HEK293 (cell line): ENCODE measurements around the gene GNG7.
A peak's percentile ranks its signal among the peaks of the same experiment; 100 is the strongest.

Experiments used
- CTCF ChIA-PET: fragments of 350-600 bp; formaldehyde crosslinking; extraction: SDS; loops from one replicate; lab custom pipeline; 2021; ENCODE audit warnings: antibody characterized with exemption; lab: Yijun Ruan, JAX
- POLR2A ChIA-PET: fragments of 300-600 bp; formaldehyde crosslinking; extraction: SDS; loops from one replicate; lab custom pipeline; 2020; ENCODE audit warnings: antibody characterized with exemption, inconsistent platforms; lab: Yijun Ruan, JAX
- H3K27ac ChIP-seq: fragments of 200-500 bp; sonication (Bioruptor generic); 2 replicates; pipeline ENCODE4 v1.5.1; 2014; ENCODE audit warnings: low read depth, low read length, control low read depth, inconsistent platforms; ENCODE audit errors: extremely low read depth
- H3K36me3 ChIP-seq, 2 experiments: fragments of 200-500 bp in 1 of 2; sonication (Bioruptor generic) in 1 of 2; 1 replicate in 1 of 2; 2 replicates in 1 of 2; pipeline ENCODE4 v1.5.1; 2014 to 2017; ENCODE audit warnings: inconsistent platforms in 2 of 2, low read length in 2 of 2; ENCODE audit not compliant: control insufficient read depth in 2 of 2, insufficient read depth in 1 of 2
- H3K4me1 ChIP-seq: fragments of 200-500 bp; sonication (Bioruptor generic); 2 replicates; pipeline ENCODE4 v1.5.1; 2014; ENCODE audit warnings: mild to moderate bottlenecking, low read length, inconsistent platforms; ENCODE audit not compliant: control insufficient read depth, insufficient read depth
- H3K4me3 ChIP-seq: 2 replicates; pipeline ENCODE4 v1.5.1; 2011; ENCODE audit warnings: low read depth, mild to moderate bottlenecking, control low read depth, low read length, moderate library complexity
- H3K9me3 ChIP-seq: fragments of 200-500 bp; sonication (Bioruptor generic); 2 replicates; pipeline ENCODE4 v1.5.1; 2014; ENCODE audit warnings: low read depth, low read length, inconsistent platforms; ENCODE audit not compliant: control insufficient read depth, insufficient read depth
- EGR2 ChIP-seq: fragments of 450-650 bp; formaldehyde crosslinking; IDR thresholded peaks from 2 replicates; pipeline ENCODE4 v1.5.1; 2016; ENCODE audit warnings: low read depth, missing biosample characterization, missing genetic modification characterization
- GFI1B ChIP-seq: fragments of 450-650 bp; formaldehyde crosslinking; IDR thresholded peaks from 2 replicates; pipeline ENCODE4 v1.5.1; 2016; ENCODE audit warnings: missing biosample characterization, missing genetic modification characterization
- YY1 ChIP-seq: fragments of 450-650 bp; formaldehyde crosslinking; IDR thresholded peaks from 2 replicates; pipeline ENCODE4 v1.5.1; 2018; ENCODE audit warnings: missing biosample characterization, missing genetic modification characterization
- ZBTB20 ChIP-seq: fragments of 450-650 bp; formaldehyde crosslinking; IDR thresholded peaks from 2 replicates; pipeline ENCODE4 v1.5.1; 2016; ENCODE audit warnings: missing biosample characterization, missing genetic modification characterization
- ZFHX2 ChIP-seq: fragments of 450-650 bp; formaldehyde crosslinking; conservative IDR thresholded peaks from 2 replicates; pipeline ENCODE4 v1.5.1; 2016; ENCODE audit warnings: missing biosample characterization, missing genetic modification characterization
- ZFP3 ChIP-seq: fragments of 450-650 bp; formaldehyde crosslinking; IDR thresholded peaks from 2 replicates; pipeline ENCODE4 v1.5.1; 2016; ENCODE audit warnings: low read depth, missing biosample characterization, missing genetic modification characterization
- ZNF174 ChIP-seq: fragments of 450-650 bp; formaldehyde crosslinking; IDR thresholded peaks from 2 replicates; pipeline ENCODE4 v1.5.0; 2017; ENCODE audit warnings: missing biosample characterization, mild to moderate bottlenecking, missing genetic modification characterization
- ZNF311 ChIP-seq: fragments of 450-650 bp; formaldehyde crosslinking; IDR thresholded peaks from 2 replicates; pipeline ENCODE4 v1.5.1; 2017; ENCODE audit warnings: missing biosample characterization, missing genetic modification characterization, borderline replicate concordance
- ZNF518A ChIP-seq: fragments of 450-650 bp; formaldehyde crosslinking; conservative IDR thresholded peaks from 2 replicates; pipeline ENCODE4 v1.5.1; 2016; ENCODE audit warnings: low read depth, missing biosample characterization, missing genetic modification characterization
- ZNF560 ChIP-seq: fragments of 450-650 bp; formaldehyde crosslinking; IDR thresholded peaks from 2 replicates; pipeline ENCODE4 v1.5.1; 2017; ENCODE audit warnings: missing biosample characterization, missing genetic modification characterization, borderline replicate concordance
- ZNF600 ChIP-seq: fragments of 450-650 bp; formaldehyde crosslinking; IDR thresholded peaks from 2 replicates; pipeline ENCODE4 v1.5.1; 2016; ENCODE audit warnings: missing biosample characterization, missing genetic modification characterization
- ZNF626 ChIP-seq: fragments of 450-650 bp; sonication (Bioruptor Pico); formaldehyde crosslinking; IDR thresholded peaks from 2 replicates; pipeline ENCODE4 v1.5.1; 2018; ENCODE audit warnings: missing biosample characterization, missing genetic modification characterization, inconsistent platforms
- ZNF791 ChIP-seq: fragments of 450-650 bp; formaldehyde crosslinking; IDR thresholded peaks from 2 replicates; pipeline ENCODE4 v1.5.1; 2016; ENCODE audit warnings: missing biosample characterization, missing genetic modification characterization
- ZNF830 ChIP-seq: fragments of 450-650 bp; IDR thresholded peaks from 2 replicates; pipeline ENCODE4 v1.5.0; 2018; ENCODE audit warnings: missing biosample characterization, missing genetic modification characterization, low read depth, mild to moderate bottlenecking, moderate library complexity
- TF ChIP-seq, protein P1 (sequence below): fragments of 450-650 bp; formaldehyde crosslinking; IDR thresholded peaks from 2 replicates; pipeline ENCODE4 v1.5.1; 2017; ENCODE audit warnings: missing biosample characterization, missing genetic modification characterization

The GNG7 gene

GRCh38 chr19:2700660-2701360 lies 1.7 kb downstream of the GNG7 start:
- TF ChIP-seq ZNF600 (tag by site-specific recombination) (peak; percentile 70), EGR2 (peak; percentile 94), ZNF174 (tag by site-specific recombination) (no peak), ZFHX2 (tag by site-specific recombination) (peak; percentile 90), ZNF311 (tag by site-specific recombination) (no peak), ZFP3 (tag by site-specific recombination) (no peak)
- ChIA-PET POLR2A (interaction anchor here (0.7 to 1.1 kb wide), 2 partner anchors 22 to 52 kb away, joined by 3 read pairs; no protein-coding TSS in a partner anchor), CTCF (interaction anchor here (1.7 kb wide), 1 partner anchor 52 kb away, joined by 4 read pairs; no protein-coding TSS in a partner anchor)
- H3K9me3 ChIP-seq: no peaks in the 10 kb centered on the region
- H3K27ac ChIP-seq: no peak overlapping the region
- H3K4me1 ChIP-seq: no peaks in the 10 kb centered on the region
- H3K36me3 ChIP-seq: no peaks in the 10 kb centered on the region
- H3K4me3 ChIP-seq: no peak overlapping the region

GRCh38 chr19:2699413-2700140 lies 2.9 kb downstream of the GNG7 start:
- H3K27ac ChIP-seq: no peak overlapping the region
- POLR2A ChIA-PET: no interaction called here
- no peaks in the 10 kb centered on the region for H3K9me3 ChIP-seq
- TF ChIP-seq YY1 (tag by site-specific recombination) (no peak), ZNF560 (tag by site-specific recombination) (no peak), ZNF791 (tag by site-specific recombination) (no peak), ZNF518A (tag by site-specific recombination) (no peak)
- no peaks in the 10 kb centered on the region for H3K36me3 ChIP-seq
- CTCF ChIA-PET: interaction anchor here (0.6 to 0.7 kb wide), 2 partner anchors 50 to 454 kb away, joined by 3 read pairs; no protein-coding TSS in a partner anchor
- no peak overlapping the region for H3K4me3 ChIP-seq
- H3K4me1 ChIP-seq: no peaks in the 10 kb centered on the region

DNA sequence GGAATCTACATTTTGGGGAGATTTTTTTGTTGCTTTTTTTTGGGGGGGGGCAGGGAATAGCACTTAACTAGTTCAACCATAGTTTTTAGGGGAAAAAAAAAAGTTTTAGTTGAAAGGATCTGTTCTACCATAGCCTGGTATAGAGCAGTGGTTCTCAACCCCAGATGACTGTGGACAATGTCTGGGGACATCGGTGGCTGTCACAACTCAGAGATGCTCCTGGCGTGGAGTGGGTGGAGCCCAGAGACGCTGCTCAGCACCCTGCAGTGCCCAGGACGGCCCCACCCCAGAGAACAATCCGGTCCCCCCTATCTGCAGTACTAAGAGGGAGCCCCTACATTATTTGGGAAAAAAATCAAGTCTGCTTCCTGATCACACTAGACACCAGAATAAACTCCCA lies 8.3 kb downstream of the GNG7 start:
- TF ChIP-seq ZNF830 (tag by site-specific recombination) (no peak), ZBTB20 (tag by site-specific recombination) (no peak), GFI1B (tag by site-specific recombination) (no peak), ZNF626 (tag by site-specific recombination) (no peak)
- TF ChIP-seq, protein P1, sequence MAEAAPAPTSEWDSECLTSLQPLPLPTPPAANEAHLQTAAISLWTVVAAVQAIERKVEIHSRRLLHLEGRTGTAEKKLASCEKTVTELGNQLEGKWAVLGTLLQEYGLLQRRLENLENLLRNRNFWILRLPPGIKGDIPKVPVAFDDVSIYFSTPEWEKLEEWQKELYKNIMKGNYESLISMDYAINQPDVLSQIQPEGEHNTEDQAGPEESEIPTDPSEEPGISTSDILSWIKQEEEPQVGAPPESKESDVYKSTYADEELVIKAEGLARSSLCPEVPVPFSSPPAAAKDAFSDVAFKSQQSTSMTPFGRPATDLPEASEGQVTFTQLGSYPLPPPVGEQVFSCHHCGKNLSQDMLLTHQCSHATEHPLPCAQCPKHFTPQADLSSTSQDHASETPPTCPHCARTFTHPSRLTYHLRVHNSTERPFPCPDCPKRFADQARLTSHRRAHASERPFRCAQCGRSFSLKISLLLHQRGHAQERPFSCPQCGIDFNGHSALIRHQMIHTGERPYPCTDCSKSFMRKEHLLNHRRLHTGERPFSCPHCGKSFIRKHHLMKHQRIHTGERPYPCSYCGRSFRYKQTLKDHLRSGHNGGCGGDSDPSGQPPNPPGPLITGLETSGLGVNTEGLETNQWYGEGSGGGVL (tag by site-specific recombination): no peak
- no peaks in the 10 kb centered on the region for H3K4me1 ChIP-seq
- no peak overlapping the region for H3K27ac ChIP-seq
- no peaks in the 10 kb centered on the region for H3K9me3 ChIP-seq
- H3K4me3 ChIP-seq: no peak overlapping the region
- ChIA-PET CTCF (no interaction called here), POLR2A (no interaction called here)
- no peaks in the 10 kb centered on the region for H3K36me3 ChIP-seq
